NCI-H510A (cell line): Measurements from ENCODE around the gene IL22RA2.
"Not testable (repeated sequence)": the region's sequence is repeated elsewhere in the genome, so short reads cannot be mapped to it uniquely, and the experiment has no call there.

Experiments
- DNase-seq: peaks from one replicate; lab custom pipeline; 2025; lab: John Stamatoyannopoulos, UW

The IL22RA2 gene

DNA sequence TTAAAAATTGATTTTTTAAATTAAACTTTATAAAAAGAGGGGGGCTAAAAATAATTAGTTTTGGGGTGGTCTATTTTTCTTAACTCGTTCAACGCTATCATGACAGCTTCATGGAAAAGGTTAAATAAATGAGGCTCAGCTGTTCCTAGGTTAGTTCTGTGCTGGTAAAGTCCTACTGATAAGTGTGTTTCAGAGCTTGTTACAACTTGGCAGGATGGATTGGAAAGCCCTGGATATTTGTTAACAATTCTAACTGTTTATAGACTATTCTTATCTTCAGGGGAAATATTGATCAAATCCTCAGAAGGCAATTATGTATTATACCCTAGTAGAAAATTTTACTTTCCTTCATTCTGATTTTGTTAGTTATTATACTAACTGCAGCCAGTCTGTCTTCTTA, 50.4 kb downstream of the IL22RA2 start:
- DNase-seq: no peak

DNA sequence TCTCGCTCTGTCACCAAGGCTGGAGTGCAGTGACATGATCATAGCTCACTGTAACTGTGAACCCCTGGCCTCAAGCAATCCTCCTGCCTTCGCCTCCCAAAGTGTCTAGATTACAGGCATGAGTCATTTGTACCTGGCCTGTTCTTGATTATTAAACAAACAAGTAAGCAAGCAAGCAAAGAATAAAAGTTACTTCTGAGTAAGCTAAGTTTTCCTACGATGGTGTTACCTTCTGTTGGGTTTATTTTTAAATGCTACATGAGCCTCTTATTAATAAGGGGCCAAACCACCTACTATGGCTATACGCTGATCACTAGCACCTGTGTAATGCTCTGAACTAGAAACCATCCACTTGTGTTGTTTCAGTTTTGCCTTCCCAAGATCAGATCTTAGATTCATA, 50.8 kb downstream of the IL22RA2 start:
- DNase-seq: no peak

DNA sequence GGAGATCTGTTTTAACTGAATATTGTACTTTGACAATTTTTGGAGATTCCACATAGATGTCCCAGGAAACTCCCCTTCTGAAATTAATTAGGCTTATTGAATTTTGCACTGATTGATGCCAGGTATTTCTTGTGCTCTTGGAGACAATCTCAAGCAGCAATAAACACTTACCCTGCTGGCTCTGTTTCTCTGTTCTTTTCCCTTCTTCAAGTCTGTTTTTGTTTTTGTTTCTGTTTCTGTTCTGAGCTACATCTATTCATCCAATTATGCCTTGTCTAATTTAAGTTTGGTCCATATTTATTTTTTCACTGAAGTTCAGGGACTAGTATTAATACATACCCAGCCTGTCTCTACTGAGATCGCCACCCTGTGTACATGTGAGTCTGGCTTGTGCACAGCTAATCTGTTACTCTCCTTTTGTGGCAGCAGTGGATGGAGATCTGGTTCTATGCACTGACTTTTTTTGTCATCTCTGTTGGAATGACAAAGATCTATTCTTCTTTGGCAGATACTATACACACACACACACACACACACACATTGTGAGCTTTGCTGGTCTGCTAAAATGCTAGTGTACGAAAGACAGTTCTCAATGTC, 51.9 kb downstream of the IL22RA2 start:
- no peak for DNase-seq

DNA sequence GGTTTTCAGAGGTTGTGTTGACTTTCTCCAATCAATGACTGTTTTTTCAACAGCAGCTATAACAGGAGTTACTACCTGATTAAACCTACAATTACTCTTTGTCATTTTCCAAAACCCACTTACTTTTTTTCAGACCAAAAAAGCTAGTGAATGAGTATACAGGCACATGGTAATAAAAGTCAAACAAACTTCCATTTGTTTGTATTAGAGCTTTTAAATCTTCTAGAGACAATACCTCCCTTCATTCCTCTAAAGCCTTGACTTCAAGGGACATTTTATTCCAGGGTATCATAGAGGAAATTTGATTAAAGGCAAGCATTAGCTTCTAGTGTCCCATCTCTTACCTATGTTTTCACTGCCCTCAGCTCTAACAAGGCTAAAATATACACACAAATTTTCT, 52.7 kb downstream of the IL22RA2 start:
- no peak for DNase-seq

DNA sequence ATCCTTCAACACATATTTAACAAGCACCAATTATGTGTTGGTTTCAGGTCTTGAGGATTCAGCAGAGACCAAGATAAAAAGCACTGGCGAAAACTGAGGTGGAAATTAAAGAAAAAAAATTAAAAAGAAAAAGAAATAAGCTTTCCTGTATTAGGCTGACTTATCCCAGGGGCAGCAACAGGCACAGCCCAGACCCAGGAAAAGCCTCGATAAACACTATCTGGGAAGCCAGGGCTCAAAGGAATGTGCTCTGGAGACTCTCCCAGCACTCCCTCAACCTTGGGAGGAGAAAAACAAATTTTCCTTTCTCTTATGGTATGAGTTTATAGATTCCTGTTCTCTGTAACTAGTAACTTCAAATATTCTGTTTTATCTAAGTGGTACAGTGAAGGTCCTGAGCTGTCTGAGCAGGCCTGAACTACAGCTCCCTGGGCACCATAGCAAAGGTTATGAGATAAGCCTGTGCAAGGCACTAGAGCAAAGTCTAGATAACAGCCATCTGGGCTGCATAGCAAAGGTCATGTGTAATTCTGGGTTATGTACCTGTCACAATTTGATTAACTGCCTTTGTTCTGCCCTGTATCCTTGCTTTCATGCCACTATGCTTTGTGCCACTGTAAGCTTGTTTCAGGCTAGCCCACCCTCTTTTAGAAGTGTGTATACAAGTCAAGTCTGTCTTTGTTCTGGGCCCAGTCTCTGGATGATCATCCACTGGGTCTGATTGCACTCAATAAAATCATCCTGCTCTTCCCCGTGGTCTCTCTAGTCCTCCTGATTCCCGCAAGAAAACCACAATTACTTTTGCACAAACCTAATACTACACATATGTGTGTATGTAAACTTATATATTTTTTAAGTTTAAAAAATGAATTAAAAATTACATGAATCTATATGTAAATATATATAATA, 54.0 kb downstream of the IL22RA2 start:
- no peak for DNase-seq

DNA sequence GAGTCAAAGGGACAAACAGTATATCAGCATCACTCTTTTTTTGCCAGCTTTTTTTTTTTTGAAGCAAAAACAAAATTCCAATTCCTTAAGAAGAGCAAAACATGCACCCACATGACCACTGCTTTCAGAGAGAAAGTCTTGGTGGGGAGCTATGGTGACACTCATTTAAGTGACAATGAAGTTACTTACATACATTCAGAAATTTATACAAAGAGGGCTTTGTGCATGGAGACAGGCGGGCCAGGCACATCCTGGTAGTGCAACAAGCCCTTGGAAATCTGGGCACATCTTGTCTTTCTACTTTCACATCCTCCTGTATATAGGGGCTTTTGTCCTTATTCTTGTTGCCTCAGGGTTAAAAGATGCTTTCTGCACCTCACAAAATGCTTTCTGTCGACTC, 55.9 kb downstream of the IL22RA2 start:
- no peak for DNase-seq

DNA sequence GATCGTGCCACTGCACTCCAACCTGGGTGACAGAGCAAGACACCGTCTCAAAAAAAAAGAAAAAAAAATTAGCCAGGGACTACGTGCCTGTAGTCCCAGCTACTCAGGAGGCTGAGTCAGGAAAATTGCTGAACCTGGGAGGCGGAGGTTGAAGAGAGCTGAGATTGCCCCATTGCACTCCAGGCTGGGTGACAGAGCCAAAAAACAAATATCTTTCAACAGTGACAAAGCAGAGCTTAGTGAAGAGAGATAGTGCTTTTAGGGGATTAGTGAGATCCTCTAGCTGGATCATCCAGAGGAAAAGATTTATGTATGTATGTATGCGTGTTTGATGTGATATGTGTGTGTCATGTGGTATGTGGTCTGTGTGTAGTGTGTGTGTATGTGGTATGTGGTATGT, 56.6 kb downstream of the IL22RA2 start:
- DNase-seq: no peak

DNA sequence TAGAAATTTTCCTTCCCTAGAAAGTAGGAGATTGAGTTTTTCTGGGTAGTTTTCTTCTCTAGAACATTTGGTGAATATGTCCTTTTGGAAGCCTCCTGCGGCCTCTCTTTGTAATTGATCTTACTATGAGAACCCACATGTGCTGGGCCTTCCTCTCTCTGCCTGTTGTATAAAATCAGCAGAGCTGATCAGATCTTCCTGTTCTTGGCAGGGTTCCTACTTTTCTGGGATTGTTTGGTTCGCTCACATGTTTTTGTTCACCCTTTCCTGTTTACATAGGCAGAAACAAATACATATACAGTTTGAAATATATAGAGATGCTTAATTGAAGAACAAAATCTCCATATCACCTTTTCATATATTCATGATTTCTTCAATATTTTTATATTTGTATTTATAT, 57.8 kb downstream of the IL22RA2 start:
- no peak for DNase-seq

DNA sequence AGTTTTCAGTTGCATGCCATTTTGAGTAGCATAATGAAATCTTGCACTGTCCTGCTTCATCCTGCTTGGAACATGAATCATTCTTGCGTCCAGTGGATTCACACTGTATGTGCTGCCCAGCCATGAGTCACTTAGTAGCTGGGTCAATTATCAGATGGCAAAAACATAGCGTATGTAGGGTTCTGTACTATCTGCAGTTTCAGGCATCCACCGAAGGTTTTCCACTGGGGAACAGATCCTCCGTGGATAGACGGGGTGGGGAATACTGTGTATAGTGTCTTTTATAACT, 61.4 kb downstream of the IL22RA2 start:
- DNase-seq: no peak

DNA sequence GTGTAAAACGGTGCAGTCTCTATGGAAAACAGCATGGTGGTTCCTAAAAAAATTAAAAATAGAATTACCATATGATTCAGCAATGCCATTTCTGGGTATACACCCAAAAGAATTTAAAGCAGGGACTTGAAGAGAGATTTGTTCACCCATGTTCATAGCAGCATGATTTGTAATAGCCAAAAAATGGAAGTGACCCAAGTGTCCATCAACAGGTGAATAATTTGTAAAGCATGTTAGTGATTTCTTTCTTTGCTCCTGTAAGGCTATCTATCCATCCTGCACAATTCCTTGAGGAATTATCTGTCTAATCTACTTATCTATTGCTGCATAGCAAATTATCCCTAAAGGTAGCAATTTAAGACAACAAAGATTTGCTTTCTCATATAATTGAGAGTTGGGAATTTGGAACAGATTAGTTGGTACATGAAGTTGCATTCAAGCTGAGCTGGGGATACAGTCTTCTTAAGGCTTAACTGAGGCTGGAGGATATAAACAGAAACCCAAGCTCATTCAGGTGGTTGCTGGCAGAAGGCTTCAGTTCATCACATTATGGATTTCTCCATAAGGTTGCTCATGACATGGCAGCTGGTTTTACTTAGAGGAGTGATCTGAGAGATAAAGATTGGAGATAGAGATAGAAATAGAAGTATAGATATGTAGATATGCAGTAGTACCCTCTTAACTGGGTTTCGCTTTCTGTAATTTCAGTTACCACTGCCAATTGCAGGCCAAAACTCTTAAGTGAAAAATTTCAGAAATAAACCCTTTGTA, 62.0 kb downstream of the IL22RA2 start:
- no peak for DNase-seq

DNA sequence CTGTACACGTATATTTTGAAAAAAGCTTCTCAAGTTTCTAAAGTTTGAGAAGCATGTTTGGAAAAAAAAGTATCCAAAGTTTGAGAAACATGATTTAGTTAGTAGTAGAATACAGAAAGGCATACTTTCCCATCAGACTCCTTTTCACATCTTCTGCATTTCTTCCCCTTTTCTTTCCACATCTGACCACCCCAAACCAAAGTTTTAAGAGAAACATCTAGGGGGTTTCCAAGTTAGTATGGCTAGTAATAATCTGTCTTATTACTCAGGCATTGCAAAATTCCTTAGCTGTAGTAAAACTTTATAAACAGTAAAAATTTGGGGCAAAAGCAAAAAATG, 65.7 kb downstream of the IL22RA2 start:
- DNase-seq: no peak

DNA sequence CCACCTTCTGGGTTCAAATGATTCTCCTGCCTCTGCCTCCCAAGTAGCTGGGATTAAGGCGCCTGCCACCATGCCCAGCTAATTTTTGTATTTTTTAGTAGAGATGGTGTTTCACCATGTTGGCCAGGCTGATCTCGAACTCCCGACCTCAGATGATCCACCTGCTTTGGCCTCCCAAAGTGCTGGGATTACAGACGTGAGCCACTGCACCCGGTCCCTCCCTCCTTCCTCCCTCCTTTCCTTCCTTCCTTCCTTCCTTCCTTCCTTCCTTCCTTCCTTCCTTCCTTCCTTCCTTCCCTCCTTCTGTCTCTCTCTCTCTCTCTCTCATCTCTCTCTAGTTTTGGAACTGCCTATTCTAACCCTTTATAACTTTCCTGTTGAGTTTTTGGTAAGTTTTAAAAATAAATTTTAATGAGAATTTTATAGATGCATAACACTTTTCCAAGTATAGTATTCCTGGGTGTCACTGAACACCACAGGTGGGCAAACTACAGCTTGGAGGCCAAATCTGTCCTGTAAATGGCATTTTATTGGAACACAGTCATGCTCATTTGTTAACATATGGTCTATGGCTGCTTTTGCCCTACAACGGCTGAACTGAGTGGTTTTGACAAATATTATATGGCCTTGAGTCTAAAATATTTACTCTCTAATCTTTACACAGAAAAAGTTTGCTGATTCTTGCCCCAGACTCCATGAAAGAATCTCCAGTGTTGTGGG, 66.2 kb downstream of the IL22RA2 start:
- not testable (repeated sequence) for DNase-seq

DNA sequence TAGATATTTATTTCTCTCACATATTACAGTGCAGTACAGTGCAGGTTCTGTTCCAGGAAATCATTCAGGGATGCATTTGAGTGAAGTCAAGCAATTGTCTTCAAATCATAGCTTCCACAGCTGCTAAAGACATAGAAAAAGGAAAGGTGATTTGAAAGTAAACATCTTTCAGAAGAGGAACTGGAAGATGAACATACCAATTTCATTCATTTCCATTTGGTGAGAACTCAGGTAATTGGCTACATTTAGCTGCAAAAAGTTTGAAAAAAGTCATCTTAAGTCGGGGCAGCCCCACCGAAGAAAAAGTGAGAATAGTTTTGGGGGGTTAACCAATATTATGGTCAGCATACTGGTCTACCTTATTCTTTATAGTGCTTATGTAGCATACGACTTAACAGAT, 67.3 kb downstream of the IL22RA2 start:
- DNase-seq: no peak

DNA sequence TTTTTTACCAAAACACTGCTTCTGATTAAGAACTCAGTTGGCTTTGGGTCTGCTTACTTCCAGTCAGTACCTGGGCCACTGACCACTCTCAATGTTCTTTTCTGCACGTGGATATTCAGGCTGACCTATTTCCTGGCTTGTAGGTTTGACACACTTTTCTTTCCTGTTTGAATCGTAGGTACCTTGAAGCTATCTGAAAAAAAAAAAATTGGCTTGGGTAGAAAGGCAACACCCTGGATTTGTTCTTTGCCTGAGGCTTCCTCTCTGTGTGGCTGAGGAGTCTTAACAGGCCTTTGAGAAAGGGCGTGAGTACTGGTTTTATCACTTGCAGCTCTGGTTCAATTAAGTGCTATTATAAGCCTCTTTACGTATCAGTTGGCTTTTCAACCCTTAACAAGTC, 68.1 kb downstream of the IL22RA2 start:
- DNase-seq: no peak

DNA sequence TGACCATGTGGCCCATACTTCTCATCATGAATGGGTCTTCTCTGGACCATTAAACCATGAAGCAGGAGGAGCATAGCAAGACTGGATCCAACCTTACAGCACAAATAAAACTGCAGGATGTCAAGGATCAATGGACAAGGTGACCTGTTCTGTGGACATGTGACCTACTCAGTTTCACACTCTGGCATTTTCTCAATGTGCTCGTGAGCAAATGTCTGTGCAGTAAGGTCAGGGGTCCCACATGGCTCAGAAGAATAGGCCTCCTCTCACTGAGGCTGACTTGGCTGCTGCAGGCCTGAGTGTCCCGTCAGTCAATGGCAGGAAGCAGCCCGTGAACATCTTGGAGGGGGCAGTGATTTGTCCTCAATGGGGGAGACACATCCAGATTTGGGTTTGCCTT, 68.5 kb downstream of the IL22RA2 start:
- DNase-seq: no peak

DNA sequence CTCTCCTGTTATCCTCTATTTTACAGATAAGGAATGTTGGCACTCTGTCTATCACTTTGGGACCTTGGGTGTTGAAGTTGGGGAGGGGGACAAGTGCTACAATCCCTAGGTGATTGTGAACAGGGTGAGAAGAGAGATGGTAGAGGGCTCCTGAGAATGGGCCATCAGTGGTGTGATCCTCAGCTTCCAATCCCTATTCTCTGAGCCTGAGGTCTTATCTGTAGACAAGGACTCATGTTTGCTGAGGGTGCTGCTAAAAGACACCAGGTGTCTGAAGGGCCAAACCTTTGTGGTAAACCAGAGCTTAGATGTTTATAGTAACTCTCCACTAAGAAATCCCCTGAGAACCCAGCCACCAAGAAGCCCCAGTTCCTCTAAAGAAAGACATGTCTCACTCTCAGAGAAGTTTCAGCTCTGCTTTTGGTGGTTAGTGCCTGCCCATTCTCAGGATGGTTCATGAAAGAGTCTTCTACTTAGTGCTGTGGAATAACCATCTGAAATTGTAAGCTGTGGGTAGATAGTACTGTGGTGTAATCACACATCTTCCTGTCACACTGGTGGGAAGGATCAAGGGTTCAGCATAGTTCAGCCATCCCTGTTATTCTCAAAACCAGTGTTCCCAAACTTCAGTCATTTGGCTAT, 70.5 kb downstream of the IL22RA2 start:
- DNase-seq: no peak

DNA sequence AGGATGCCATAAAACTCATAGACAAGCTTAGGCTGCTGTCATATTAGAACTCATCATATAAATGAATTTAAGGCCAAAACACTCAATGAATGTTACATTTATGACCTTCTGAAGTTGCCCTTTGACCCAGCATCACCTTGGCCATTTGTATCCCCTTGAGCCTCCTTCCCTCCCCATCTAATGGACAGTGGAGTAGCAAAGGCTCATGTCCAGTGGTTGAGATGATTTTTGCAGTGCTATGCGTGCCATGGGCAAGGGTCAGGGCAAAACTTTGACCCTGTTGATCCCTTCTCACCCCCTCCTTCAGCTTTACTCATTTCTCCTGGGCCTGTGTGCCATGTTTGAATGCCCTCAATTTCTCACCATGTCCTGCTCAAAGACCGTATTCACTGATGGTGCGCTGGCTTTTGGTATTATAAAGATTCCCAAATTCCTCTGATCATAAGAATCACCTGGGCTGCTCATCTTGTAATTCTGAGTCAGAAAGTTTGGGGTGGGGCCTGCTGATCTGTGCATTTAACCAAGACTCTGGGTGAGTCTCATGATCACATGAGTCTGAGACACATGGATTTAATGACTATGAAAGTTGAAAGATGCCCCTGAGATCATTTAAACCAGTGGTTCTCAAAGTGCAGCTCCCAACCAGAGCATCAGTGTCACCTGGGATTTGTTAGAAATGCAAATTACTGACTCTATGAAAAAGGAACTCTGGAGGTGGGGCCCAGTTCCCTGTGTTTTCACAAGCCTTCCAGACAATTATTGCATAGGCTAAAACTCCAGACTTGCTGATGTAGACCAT, 71.2 kb downstream of the IL22RA2 start:
- no peak for DNase-seq

DNA sequence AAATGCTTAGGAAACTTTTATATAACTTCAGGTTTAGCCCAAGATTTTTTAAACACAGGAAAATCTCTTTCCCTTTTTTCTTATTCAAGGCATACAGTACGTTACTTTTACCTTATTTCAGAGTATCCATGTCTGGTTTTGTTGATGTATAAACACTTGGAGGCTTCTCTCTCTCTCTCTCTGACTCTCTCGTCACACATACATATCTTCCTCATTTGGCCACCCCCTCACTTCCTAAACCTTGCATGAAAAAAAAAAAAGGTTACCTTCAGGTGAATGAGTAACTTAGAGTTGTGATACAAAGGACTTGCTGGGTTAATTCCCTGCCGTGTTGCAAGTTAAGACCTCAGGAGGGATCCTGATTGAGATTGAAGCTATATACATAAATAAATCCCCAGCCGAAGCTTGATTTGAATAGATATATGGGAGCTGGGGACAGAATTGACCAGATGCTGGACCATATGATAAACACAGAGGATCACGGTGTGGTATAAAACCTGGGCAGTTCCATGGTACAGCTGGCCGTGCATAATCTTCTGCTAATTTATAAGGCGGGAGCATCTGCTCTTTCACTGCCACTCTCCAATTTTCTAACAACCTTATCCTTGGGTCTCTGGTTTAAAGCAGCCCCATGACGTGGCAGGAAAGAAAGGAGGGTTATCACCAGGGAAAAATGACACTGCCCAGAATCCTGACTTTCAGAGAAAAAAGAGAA, 73.6 kb downstream of the IL22RA2 start:
- DNase-seq: no peak

DNA sequence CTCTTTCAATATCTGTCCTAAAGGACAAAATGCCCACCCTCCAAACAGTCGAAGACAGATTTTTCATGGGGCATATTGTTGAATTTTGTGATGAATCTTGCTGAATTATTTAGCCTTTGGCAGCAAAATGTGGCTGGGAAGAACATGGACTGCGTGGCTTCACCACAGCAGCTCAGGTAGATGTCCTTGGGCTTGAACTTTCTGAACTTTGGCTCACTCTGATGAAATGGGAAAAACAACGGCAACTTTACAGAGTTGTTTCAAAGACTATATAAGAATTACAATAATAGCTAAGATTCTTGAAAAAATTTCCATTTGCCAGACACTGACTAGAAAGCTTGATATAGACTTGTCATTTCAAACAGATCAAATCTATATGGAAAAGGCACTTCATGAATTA, 75.9 kb downstream of the IL22RA2 start:
- DNase-seq: no peak

DNA sequence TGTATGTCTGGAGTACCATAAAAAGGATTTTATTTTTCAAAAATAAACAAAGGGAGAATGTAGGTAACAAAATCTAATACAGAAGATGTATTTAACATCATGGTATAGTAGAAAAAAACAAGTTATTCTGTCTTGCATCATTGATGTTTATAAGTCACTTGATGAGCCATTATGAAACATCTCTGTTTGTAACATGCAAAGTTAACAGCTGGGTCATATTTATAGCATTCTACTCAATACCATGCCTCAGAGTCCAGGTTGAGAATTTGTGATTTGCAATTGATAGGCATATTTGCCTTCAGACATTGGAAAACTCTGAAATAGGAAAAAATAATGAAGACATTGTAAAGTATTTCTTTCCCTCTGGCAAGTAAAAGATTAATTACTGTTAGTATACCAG, 76.4 kb downstream of the IL22RA2 start:
- DNase-seq: no peak
